Activated T-helper 1 cell treated with anti-CD3 and anti-CD28 coated beads, Interleukin-2, amount 50 U/mL, for 16 hours (primary cell): ENCODE data around the gene KCTD13.
"Not testable (repeated sequence)": the region's sequence is repeated elsewhere in the genome, so short reads cannot be mapped to it uniquely, and the experiment has no call there.

Experiments
- DNase-seq, 2 donors: peaks; one replicate each; pipeline ENCODE4 v3.0.0-alpha.2; 2020; ENCODE audit warnings: low read depth in 1 of 2, low spot score in 1 of 2

The KCTD13 gene

DNA sequence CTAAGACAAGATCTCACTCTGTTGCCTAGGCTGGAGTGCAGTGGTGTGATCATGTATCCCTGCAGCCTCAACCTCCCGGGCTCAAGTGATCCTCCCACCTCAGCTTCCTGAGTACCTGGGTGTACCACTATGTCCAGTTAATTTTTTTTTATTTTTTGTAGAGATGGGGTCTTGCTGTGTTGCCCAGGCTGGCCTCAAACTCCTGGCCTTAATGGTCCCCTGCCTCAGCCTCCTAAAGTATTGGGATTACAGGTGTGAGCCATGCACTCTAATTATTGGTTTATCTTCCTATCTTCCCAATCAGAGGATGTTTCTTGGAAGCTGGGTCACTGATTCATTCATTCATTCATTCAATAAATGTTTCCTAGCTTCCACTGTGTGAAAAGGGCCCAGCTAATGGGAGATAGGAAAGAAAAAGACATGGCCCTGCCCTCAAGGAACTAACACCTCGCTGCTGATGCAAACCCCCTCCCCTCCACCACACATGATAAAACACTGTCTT, 17.3 kb downstream of the KCTD13 start:
- no peak for DNase-seq

DNA sequence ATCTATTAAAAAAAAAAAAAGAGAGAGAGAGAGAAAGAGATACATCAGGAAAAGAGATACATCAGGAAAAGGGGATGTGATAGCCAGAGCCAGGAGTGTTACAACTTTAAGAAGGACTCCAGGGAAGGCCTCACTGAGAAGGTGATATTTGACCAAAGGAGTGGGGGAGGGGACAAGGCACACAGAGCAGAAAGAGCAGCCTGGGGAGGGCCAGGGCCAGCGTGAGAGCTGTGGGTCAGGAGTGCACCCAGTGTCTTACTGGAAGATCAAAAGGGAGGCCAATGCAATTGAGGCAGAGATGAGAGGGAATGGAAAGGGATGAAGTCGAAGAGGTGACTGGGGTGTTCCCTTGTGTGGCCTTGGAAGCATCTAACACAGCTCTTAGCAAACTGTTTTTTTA, 18.1 kb downstream of the KCTD13 start:
- DNase-seq = no peak

DNA sequence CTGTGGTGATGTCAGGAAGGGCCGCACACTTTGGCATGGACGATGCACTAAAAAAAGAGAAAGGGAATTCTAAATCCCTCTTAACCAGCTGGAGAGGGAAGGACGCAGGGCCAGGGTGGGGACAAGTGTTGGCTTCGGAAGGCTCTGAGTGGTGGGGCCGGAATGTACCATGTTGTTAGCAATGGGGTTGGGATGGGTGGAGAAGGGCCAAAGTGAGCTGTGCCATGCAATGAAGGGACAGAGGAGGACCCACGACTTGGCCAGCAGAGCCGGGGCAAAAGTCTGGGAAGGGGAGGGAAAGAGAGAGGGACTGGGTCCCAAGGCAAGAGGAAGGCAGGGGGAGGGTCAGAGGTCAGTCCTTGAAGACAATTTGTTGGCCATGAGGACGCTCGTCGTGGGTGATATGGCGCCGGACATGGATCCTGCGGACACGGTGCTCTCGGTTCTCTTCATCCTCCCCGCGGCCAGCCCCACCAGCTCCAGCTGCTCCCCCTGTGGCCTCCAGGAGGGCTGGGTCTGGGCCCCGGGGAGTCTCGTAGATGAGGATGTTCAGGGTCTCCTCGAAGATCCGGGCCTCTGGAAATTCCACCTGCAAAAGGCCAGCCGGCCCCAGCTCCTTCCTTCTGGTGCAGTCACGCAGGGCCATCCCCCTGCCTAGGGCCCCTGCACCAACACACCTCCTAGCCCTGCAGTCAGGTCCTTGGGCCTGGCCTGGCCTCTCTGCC, 19.3 kb downstream of the KCTD13 start:
- no peak for DNase-seq

DNA sequence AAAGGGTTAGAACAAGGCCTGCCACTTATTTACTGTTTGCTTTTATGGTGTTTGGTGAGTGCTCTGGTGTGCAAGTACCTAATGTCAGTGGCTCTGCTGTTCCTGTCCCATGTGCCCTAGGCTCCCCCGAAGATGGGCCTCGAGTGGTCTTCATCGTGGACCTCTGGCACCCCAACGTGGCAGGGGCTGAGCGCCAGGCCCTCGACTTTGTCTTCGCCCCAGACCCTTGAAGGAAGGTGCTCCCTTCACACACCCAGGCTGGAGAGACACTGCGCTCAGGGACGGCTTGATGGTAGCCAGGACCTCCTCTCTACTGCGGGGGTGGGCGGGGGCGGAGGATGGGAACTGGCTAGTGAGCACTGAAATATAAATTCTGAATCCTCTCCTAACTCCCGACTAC, 20.4 kb downstream of the KCTD13 start:
- DNase-seq = no peak

DNA sequence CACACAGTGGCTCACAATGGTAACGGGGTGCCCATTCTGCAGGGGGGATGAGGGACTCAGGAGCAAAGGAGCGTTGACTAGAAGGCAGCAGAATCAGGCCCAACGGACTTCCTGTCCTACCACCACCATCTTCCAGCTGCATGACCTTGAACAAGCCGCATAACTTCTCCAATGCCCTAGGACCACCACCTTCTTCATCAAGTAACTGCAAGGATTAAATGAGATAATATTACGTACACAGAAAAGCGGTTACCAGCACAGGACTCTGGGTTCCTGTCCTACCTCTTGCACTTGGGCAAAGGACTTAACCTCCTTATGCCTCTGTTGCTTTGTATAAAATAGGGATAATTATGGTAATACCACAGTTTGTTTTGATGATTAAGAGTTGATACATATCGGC, 21.1 kb downstream of the KCTD13 start:
- no peak for DNase-seq

DNA sequence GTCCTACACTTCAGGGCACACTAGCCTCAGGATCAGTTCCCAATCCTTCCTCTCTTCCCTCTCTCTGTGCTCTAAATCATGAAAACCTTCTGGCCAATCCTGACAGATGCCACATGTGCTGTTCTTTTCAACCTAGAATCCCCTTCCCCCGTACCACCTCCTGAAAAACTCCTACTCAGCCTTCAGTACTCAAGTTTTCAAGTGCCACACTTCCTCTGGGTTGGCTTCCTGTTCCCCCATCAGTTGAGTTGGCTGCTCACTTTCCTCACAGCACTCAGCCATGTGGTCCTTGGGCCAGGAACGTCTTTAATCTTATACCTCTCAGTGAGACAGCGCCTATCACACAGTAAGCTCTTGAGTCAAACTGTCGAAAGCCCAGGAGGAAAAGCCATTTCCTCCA, 22.4 kb downstream of the KCTD13 start:
- no peak for DNase-seq

DNA sequence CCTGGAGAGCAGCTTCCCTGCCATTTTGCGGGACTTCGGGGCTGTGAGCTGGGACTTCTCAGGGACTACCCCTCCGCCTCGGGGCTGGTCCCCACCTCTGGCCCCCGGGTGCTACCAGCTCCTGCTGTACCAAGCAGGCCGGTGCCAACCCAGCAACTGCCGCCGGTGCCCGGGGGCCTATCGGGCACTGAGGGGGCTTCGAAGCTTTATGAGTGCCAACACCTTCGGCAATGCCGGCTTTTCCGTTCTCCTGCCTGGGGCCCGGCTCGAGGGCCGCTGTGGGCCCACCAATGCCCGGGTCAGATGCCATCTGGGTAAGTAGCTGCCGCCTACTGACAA, 24.4 kb downstream of the KCTD13 start:
- no peak for DNase-seq

DNA sequence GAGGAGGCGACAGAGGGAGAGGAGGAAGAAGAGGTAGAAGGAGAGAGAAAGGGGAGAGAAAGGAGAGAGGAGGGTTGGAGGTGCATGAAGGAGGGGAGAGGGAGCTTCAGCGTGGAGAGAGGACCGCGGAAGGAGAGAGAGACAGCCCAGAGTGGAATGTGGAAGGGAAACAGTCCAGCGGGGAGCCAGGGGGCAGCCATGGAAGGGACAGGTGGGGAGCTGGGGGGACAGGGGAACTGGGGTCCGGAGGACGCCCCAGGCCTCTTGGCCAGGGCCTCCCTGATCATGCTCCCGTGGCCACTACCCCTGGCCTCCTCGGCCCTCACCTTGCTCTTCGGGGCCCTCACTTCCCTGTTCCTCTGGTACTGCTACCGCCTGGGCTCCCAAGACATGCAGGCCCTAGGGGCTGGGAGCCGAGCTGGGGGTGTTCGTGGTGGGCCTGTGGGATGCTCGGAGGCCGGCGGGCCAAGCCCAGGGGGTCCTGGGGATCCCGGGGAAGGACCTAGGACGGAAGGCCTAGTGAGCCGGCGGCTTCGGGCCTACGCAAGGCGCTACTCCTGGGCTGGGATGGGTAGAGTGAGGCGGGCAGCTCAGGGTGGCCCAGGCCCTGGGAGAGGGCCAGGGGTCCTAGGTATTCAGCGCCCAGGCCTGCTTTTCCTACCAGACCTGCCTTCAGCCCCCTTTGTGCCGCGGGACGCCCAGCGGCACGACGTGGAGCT, 25.0 kb downstream of the KCTD13 start:
- no peak for DNase-seq

DNA sequence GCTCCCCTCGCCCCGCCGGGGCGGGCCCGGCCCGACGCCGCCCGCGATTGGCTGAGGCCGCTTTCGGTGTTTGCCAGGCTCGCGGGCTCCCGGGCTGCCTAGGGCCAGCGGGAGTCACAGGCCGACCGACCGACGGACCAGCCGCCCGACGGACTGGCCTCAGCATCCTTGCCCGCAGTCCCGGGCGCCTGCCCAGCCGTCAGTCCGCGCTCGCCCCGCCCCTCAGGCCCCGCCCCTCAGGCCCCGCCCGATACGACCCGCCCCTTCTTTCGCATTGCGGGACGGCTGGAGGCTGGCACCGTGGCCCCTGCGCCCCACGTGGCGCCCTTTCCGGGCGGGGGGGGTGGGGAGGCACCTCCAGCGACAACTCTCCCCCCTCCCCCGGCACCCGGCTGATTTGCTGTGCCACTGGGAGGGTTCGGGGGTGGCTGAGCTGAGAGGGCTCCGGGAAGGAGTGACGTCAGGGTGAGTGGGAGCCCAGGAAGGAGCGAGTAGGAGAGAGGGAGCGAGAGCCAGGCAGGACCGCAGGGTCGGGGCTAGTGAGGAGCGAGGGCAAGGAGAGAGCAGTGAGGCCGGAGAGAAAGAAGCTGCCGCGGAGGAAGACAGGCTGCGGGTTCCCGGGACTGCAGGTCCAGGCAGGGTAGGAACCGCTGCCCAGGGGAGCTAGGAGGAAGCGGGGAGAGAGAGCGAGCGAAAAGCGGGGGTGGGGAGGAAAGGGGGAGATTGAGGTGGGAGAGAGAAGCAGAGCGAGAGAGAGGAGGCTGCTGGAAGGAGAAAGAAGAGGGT, 25.7 kb downstream of the KCTD13 start, which contains the start of gene ASPHD1:
TSS of gene ASPHD1 (plus strand) at position 387 of the 786 bp plus-strand sequence. CDS start 484 bp downstream, outside the sequence.
- peak in 1 of 2 donors; percentile 52 for DNase-seq

DNA sequence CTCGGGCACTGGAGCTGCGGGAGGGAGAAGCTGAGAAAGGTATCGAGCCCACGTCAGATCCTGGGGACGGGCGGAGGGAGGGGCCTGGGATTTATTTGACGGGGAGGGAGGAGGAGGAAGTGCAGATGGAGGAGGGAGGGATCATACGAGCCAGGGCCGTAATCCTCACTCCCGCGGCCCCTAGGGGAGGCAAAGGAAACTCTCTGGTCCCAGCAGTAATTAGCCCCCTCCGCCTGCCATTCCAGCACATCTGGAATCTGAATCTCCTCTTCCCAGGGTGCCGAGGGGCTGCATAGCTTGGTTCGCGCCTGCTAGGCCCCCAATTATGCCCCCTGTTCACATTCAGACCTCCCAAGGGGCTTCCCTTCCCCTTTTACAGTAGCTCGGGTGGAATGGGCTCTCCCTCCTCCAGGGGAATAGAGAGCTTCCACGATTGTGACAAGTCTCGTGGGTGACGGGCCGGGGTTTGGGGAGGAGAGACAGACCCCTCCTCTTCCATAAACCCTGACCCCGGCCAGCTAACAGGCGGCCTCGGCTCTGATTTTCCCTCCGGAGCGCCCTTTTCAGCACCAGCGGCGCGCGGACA, 26.4 kb downstream of the KCTD13 start, which contains the start of gene SEZ6L2:
TSS of gene SEZ6L2 (minus strand) at position 35 of the 586 bp plus-strand sequence. CDS start 531 bp downstream, outside the sequence.
- peak; percentile 63 to 64 for DNase-seq

DNA sequence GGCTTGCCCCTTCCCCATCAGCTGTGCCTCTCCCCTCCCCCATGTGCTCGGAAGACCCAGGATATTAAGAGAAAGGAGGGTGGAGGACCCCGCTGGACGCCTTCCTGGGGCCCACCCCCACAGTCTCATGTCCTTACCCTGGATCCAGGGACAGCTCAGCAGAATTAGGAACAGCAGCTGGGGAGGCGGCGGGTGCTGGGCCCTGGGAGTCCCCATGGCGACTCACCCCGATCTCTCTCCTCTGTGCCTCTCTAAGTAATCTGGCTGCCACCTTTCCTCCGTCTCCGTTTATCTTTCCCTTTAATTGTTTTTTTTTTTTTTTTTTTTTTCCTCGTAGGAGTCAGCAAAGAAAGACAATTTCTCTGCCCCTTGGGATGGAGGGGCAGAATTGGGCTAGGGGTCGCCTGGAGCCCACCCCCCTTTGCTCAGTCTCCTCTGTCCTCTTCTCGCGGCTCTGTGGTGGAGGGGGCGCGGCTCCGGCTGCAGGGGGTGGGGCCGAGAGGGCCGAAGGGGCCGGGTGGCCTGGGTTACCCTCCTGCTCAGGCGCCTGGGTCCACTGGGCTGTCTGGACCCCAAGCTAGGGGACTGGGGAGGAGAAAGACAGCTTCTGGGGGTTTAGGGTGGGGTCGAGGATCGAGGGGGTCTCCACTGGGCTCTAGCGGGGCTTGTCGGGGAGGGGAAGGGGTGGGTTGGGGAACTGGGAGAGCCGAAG, 27.1 kb downstream of the KCTD13 start:
- DNase-seq = no peak

DNA sequence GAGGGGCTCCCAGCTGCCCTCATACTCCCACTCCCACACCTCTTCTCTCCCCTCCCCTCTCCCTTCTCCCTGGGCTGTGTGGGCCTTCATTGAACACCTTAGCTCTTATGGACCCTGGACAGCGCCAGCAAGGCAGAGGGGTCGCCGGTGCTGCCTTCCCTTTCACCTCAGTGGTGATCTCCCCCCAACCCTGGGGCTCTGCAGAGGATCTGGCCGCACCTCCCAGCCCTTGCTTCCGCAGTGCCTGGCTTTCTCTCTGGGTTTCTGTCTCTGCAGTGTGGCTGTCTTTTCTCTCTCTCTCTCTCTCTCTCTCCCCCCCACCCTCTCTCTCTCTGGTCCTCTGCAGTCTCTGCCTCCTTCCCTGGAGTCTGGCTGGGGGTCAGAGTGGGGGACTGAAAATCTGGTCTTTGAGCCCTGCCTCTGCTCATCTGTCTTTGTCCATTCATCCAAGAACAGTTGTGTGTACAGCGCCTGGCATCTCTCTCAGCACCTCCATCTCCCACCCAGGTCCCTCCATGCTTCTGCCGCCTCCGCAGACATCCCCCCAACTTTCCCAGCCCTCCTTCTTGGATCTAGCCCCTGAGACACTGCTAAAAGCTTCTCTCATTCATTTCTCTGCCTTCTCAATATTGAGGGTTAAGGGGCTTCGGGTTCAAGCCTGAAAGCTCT, 27.8 kb downstream of the KCTD13 start:
- DNase-seq = no peak

DNA sequence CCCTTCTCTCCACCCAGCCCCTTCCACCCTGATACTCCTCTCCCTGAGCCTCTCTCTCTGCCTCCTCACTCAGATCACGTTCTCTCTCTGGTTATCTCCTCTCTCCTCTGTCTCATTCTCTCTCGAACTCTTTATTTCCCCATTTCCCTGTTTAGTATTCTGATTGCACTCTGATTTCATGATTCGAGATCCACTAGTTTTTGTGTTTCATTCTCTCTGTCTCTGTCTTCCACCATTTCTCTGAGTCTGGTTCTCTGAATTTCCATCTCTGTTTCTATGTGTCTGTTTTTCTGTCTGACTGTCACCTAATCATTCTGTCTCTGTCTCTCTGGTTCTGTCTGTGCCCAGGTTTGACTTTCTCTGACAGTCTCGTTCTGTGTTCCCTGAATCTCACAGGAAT, 28.7 kb downstream of the KCTD13 start:
- DNase-seq = no peak

DNA sequence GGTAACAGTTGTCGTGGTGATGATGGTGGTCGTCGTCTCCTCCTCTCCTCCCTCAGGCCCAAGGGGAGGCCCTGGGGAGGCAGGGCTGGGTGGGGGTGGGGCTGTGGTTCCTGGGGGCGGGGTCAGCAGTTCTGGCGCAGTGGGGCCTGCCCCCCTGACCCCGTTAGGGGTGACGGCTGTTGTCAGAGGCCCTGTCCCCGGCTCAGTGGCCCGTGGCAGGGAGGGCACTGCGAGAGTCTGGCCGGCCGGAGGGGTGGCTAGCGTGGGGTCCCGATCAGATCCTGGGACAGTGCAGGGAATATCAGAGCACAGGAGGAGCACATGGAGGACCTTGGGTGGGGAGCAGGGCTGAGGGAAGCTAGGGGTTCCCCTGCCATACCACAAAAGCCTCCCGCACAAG, 29.2 kb downstream of the KCTD13 start:
- no peak for DNase-seq

DNA sequence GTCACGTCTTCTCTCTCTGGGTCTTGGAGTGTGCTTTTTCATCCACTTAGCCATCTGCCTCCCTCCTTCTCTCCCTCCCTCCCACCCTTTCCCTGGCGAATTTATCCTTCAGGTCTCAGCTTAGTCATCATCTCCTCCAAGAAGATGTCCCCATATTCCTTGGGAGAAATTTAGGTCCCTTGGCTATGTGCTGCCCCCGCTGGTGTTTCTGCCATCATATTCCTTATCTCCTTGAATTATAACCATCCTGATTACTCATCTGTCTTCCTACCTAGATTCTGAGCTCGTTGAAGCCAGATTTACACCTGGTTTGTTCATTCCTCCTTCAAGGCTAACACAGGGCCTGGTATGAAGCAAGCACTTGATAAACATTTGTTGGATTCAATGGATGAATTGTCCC, 31.7 kb downstream of the KCTD13 start:
- DNase-seq = no peak

DNA sequence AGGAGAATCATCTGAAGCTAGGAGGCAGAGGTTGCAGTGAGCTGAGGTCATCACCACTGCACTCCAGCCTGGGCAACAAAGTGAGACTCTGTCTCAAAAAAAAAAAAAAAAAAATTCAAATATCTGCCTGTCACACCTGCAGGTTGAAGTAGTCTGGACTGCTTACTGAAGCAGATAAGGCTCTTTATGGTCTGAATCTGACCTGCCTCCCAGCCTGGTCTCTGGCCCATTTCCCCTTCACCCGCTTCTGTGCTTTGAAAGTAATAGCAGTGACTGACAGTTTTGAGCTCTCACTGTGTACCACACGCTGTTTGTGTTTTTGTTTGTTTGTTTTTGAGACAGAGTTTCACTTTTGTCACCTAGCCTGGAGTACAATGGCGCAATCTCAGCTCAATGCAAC, 32.5 kb downstream of the KCTD13 start:
- DNase-seq = no peak

DNA sequence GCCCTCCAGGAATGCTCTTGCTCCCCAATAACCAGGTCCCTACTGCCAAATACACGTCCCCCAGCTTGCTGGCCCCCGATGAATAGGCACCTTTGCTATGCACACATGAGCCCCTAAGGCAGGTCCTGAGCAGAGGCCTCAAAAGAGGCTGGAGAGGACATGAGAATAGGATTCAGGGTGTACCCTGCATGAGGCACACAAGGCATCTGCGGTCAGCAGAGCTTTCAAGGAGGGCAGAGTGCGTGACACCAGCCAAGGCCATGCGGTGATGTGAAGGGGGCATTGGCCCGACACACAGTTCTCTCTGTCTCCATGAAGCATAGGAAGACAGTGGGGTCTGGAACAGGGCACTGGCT, 33.6 kb downstream of the KCTD13 start:
- no peak for DNase-seq

DNA sequence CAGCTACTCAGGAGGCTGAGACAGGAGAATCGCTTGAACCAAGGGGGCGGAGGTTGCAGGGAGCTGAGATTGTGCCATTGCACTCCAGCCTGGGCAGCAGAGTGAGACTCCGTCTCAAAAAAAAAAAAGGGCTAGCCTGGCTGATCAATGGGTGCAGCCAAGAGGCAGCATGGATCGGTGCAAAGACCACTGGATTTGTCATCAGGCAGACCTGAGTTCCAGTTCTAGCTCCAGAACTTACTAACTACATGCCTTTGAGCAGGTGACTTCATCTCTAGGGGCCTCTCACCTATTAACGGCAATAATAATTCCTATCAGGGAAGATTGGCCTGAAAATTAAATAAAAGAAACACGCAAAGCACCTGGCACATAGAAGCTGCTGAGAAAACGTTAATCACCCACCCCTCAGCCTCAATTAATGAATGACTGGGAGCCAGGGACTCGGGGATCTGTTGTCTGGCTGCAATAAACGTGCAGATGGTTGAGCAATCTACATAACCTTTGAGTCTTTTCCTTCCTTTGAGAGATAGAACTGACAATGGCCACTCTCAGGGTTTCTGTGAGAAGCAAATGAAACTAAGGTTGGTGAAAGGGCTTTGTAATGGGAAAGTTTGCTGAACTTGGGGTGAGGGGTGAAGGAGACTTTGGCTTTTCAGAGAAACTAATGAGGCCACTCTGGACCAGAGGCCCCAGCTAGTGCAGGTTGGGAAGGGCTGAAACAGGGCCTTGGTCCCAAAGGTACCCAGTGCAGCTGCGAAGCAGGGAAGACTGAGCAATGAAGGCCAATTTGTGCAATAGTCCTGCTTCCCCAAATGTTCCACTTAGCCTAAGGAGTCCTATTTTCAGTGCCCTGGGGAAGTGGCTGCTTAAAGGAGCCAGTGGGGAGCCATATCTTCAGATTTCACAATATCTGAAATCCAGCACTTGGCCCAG, 34.2 kb downstream of the KCTD13 start:
- no peak for DNase-seq

DNA sequence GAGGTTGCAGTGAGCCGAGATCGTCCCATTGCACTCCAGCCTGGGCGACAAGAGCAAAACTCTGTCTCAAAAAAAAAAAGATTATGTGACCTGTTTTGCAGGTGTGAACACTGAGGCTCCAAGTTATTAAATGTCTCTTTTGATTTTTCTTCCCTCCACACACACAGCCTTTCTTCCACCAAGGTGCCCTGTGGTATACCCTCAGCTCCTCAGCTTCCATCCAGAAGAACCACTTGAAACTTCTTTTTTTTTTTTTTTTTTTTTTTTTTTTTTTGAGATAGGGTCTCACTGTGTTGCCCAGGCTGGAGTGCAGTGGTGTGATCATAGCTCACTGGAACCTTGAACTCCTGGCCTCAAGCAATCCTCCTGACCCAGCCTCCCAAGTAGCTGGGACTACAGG, 36.7 kb downstream of the KCTD13 start:
- DNase-seq = not testable (repeated sequence)
